Measurements from ENCODE around the gene TACC2. TPM values are rescaled to one million over a fixed set of nuclear protein-coding genes. Genes with fewer than 3 reads are reported as not detected.

TACC2 gene
- total RNA-seq, 1 experiment from 2014 or later, result 8.8 TPM

DNA sequence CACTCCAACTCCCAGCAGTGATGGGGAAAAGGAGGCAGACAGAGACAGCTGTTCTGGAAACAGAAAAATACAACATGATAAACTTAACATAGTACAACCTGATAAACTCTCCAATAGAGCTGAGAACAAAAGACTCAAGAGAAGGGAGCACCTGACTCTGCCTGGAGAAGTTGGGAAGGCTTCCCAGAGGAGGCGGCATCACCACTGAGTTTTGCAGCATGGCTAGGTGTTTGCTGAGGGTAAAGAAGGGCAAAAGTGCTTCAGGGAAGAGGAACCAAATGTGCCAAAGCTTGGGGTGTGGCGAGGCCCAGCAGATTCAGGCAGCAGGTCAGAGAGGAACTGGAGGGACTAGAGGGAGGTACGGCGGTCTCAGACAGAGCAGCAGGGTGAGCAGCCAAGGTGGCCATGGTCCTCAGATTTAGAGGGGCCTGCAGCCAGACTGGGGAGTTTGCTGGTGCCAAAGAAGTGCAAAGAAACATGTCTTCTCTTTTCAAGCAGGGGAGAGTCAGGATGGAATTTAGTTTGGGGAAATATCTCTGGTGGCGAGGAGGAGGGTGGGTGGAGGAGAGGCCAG lies 162.2 kb downstream of the TACC2 start:
- Histone ChIP-seq H3K36me3 (replicated peaks; ENCODE audit: control insufficient read depth, insufficient read depth, low read length) (no peaks in the 10 kb centered on the region), H3K4me3 (ENCODE audit: insufficient read depth, low read depth, low read length) (no peak overlapping the region), H3K27me3 (ENCODE audit: control insufficient read depth, insufficient read depth, low read length) (no peaks in the 10 kb centered on the region)
- no peak for DNase-seq

DNA sequence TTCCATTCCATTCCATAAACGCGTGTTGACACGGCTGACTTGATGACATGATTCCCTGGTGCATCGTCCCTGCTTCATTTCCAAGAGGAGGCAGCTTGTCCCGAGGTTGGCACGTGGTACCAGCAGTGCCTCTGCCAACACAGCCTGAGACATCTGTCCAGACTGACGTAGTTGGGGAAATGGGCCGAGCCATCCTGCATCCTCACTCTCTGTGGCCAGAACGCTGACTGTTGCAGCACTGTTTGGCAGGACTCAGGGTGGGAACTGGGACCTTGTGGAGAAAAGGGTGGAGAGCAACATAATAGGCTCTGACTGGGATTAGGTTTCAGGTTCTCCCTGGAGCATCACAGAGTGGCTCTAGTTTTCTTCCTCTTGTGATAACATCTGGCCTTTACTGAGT lies 163.6 kb downstream of the TACC2 start:
- Histone ChIP-seq H3K4me3 (ENCODE audit: insufficient read depth, low read depth, low read length) (no peak overlapping the region), H3K27me3 (ENCODE audit: control insufficient read depth, insufficient read depth, low read length) (no peaks in the 10 kb centered on the region), H3K36me3 (replicated peaks; ENCODE audit: control insufficient read depth, insufficient read depth, low read length) (no peaks in the 10 kb centered on the region)
- peak; percentile 50 for DNase-seq

DNA sequence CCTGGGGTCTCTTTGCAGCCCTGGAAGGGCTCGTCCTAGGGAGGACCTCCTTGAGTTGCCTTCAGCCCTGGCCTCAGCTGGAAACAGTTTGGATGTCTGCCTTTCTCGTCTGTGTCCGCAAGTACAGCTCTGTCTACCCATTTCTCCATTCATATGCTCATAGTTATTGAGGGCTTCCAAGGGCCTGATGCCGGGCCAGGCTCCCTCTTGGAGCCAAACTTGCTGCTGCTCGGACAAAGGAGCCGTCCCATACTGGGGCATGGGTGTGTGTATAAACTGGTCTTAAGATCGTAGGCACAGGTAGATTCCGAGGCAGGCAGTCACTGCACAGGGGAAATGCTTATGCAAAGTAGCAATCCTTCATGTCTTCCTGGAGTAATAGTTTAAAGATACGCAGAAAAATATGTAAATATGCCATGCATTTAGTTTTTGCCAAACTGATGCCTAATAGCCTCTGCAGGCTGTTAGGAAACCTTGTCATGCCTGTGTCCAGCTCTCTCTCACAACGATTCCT lies 165.1 kb downstream of the TACC2 start:
- no peak overlapping the region for H3K4me3 ChIP-seq (ENCODE audit: insufficient read depth, low read depth, low read length)
- no peak for DNase-seq
- H3K27me3 ChIP-seq (ENCODE audit: control insufficient read depth, insufficient read depth, low read length), result no peaks in the 10 kb centered on the region
- H3K36me3 ChIP-seq (replicated peaks; ENCODE audit: control insufficient read depth, insufficient read depth, low read length), result no peaks in the 10 kb centered on the region

DNA sequence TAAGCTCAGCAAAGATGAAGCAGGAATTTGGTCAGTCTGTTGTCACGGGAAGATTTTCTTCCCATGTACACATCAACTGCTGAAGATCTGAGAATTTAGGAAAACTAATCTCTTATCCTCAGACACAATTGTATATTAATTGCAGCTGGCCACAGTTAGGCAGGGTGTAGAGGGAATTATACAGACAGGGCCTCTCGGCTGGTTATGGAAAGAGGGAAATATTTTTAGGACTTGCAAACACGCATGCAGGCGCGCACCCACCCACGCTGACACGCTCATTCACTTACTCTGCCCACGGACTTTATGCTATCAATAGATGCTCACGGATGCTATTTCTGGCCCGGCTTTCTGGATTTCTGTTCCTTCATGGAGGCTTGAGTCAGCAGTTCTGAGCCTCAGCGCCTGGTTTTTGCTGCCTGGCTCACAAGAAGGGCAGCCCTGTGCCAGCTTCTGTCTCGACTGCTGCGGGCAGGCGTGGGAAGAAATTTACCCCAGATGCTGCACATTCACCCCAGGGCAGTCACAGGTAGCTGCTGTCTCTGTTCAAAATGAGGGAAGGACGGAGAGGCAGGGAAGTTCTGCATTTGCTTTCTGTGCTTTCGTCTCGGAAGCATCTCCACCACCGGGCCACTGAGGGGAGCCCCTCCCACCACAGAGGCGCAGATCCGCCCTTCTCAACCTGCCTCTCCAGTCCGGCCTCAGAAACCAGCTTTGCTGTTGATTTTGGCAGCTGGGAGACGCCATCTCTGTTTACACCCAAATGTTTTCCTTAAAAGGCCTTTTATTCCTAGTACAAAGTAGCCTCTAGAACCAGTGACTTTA lies 165.8 kb downstream of the TACC2 start:
- H3K36me3 ChIP-seq (replicated peaks; ENCODE audit: control insufficient read depth, insufficient read depth, low read length), result no peaks in the 10 kb centered on the region
- DNase-seq, result peak; percentile 86
- no peak overlapping the region for H3K4me3 ChIP-seq (ENCODE audit: insufficient read depth, low read depth, low read length)

DNA sequence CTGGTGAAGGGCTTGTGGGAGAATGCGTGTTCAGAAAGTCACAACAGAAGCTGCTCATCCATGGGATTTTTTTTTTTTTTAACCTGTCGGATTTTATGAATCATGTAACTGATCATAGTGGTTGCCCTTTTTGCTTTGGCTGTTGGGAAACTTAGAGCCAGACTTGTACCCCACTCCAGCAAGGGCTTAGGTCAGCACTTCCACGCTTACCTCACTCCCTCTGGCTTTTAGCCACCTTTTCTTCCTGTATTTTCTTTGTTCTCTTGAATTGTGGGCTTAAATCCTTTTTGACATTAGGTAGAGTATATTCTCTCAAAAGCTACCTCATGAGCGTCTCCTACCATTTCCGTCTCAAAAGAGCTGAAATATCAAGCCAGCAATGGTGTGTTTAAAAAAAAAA lies 168.5 kb downstream of the TACC2 start:
- Histone ChIP-seq H3K27me3 (ENCODE audit: control insufficient read depth, insufficient read depth, low read length) (no peaks in the 10 kb centered on the region), H3K36me3 (replicated peaks; ENCODE audit: control insufficient read depth, insufficient read depth, low read length) (no peaks in the 10 kb centered on the region), H3K4me3 (ENCODE audit: insufficient read depth, low read depth, low read length) (no peak overlapping the region)
- no peak for DNase-seq

More for the DNA sequence above, 165.8 kb downstream of the TACC2 start:
- H3K27me3 ChIP-seq (ENCODE audit: control insufficient read depth, insufficient read depth, low read length), result no peaks in the 10 kb centered on the region

DNA sequence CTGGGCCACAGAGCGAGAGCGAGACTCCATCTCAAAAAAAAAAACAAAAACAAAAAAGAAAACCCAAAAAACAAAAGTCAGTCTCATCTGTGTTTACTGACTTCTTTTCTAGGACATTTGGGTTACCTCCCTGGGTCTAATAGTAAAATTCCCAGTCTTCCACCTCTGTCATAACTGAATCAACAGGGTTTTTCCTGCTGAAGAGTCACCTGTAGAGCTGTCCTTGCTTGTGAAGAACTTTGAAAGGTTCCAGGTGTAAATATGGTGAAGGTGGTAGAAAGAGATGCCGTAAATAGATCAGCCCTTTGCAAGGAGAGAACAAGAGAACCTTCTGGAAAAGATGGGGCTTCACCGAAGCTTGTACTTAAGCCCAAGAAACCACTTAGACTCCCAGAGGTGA lies 169.4 kb downstream of the TACC2 start:
- Histone ChIP-seq H3K36me3 (replicated peaks; ENCODE audit: control insufficient read depth, insufficient read depth, low read length) (no peaks in the 10 kb centered on the region), H3K27me3 (ENCODE audit: control insufficient read depth, insufficient read depth, low read length) (no peaks in the 10 kb centered on the region), H3K4me3 (ENCODE audit: insufficient read depth, low read depth, low read length) (no peak overlapping the region)
- no peak for DNase-seq

DNA sequence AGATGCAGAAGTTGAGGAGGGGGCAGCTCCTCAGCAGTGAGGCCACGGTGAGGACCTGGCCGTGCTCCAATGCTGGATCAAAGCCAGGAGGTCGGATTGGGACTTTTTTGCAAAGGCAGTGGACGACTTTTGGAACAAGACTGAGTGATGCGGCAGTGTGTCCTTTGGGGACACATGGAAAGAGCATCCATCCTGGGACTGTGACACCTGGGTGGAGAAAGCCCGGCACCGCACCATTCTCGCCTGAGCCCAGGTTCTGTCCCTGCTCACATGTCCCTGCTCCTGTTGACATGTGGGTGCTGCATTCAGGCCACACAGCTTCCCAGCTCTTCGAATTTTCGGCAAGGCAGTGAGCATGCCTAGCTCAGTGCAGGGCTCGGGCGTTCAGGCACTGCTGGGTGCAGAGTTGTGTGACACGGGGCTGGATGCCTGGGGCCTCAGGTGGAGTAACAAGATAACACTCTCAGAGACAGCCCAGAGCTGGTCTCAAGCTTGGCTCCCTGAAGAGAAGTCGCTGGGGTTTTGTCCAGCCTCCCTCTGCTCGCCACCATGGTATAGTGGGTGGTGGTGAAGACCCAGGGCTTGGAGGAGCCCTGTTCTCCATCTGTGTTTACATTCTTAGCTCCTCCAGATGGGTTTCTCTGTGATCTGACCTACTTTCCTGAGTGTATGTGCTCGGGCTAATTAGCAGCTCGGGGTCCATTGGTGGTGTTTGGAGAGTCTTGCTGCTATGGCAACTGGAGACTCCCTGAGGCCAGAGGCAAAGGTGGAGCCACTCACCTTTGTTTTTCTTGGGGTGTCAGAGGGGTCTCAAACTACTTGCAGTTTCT lies 170.4 kb downstream of the TACC2 start:
- peaks cover under 1% of the 10 kb centered on the region; the same call in 1 of the 2 replicates for H3K27me3 ChIP-seq (ENCODE audit: control insufficient read depth, insufficient read depth, low read length)
- no peak for DNase-seq
- H3K36me3 ChIP-seq (replicated peaks; ENCODE audit: control insufficient read depth, insufficient read depth, low read length), result no peaks in the 10 kb centered on the region
- H3K4me3 ChIP-seq (ENCODE audit: insufficient read depth, low read depth, low read length), result no peak overlapping the region

DNA sequence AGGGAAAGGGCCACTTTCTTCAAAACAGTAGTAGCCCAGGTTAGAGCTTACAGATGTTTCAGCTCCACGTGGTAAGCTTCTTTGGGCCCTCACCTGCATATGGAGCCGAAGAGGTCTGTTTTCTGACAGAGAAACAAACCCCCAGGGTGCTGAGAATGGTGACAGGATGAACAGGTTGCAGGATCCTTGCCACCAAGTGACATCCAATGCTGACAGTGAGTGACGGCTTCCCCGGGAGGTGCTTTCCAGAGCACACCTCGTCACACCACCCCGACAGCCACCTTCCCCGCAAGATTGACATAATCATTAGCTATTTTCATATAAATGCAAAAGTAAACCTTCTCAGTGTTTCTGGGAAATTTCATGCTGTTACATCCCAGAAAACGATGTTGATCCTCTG lies 172.8 kb downstream of the TACC2 start:
- peaks cover 2% of the 10 kb centered on the region; the same call in 1 of the 2 replicates for H3K27me3 ChIP-seq (ENCODE audit: control insufficient read depth, insufficient read depth, low read length)
- no peak for DNase-seq
- H3K4me3 ChIP-seq (ENCODE audit: insufficient read depth, low read depth, low read length), result no peak overlapping the region
- no peaks in the 10 kb centered on the region for H3K36me3 ChIP-seq (replicated peaks; ENCODE audit: control insufficient read depth, insufficient read depth, low read length)

DNA sequence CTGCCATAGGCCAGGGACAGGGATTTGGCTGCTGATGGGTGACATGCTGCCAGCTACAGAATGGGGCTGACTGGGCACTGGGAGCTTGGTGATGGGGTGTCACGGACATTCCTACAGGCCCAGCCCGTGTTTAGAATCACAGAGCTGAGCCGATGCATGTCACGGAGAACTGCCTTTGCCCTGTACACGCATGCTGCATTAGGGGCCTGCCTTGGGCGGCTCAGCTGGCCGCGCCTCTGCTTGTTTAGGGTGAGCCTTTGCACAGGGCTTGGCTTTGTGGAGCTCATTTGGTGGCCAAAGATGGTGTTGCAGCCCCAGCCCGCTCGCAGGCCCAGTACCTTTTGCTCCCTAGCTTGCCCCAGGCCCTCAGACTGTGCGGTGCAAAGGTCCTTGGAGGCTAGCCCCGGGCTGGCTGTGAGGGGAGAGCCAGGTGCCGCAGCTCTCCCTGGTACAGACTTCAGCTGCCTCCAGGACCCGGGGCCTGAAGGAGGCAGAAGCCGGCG lies 173.8 kb downstream of the TACC2 start:
- no peak for DNase-seq
- H3K36me3 ChIP-seq (replicated peaks; ENCODE audit: control insufficient read depth, insufficient read depth, low read length), result no peaks in the 10 kb centered on the region
- H3K4me3 ChIP-seq (ENCODE audit: insufficient read depth, low read depth, low read length), result peak overlapping the region; percentile 72
- peaks cover 2% of the 10 kb centered on the region; the same call in 1 of the 2 replicates for H3K27me3 ChIP-seq (ENCODE audit: control insufficient read depth, insufficient read depth, low read length)

DNA sequence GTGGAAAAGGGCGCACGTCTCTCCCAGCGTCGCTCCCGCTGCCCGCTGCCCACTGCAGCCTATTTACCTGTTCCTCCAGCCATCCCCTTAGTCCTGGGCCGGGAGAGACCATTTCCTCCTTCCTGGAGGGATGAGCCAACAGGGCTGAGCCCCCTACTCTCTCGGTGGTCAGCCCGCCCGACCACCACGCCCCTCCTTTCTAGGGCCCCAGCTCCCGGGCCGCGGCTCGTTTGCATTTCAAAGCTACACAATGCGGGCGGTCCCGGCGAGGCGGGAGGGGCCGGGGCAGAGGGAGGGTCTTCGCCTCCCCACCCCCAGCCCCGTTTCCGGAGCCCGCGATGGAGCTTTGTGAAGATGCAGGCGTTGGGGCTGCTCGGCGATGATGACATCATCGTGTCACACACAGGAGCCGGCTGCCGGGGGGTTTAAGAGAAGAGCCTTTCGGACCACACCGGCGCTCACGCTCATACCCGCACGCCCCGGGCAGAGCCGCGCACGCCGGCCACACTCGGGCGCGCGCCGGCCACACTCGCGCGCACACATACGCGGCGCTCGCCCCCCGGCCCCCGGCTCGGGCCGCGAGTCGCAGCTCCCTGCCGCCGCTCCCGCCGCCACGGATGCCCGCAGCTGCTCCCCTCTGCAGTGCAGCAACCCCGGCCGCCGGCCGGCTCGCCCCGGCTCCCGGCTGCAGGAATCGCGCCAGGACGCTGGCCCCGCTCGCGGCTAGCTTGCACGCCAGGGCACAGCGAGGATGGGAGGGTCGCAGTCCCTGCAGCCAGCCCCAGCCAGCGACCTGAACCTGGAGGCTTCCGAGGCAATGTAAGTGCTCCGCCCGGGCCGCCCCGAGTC lies 174.4 kb downstream of the TACC2 start:
- H3K4me3 ChIP-seq (ENCODE audit: insufficient read depth, low read depth, low read length), result peak overlapping the region; percentile 72
- DNase-seq, result peak; percentile 96
- peaks cover 2% of the 10 kb centered on the region; the same call in 1 of the 2 replicates for H3K27me3 ChIP-seq (ENCODE audit: control insufficient read depth, insufficient read depth, low read length)
- H3K36me3 ChIP-seq (replicated peaks; ENCODE audit: control insufficient read depth, insufficient read depth, low read length), result no peaks in the 10 kb centered on the region

DNA sequence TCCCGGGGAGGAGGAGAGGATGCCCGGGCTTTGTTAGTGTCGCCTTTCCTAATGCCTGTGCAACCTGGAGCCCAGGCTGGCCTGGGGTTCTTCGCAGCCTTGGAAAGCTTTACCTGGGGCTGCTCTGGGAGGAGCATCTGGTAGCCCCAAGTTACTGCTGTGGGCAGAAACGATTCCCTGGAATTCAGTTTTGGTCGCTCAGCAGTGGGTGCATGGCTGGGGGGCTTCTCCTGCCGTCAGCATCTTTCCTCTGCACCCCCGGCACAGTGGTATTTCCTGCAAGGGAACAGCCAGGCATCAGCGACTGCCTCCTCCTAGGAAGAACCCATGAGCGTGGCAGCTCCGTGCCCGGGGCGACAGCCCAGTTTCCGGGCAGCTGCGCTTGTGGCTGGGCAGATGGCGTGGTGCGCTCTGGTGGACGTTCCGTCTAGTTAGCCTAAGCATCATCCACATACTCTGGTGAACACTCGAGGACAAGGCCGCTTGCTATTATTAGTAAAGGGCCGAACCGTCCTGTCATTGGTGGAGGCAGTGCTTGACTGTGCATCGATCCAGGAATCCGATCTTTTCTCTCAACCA lies 175.1 kb downstream of the TACC2 start:
- peak overlapping the region; percentile 72 for H3K4me3 ChIP-seq (ENCODE audit: insufficient read depth, low read depth, low read length)
- H3K36me3 ChIP-seq (replicated peaks; ENCODE audit: control insufficient read depth, insufficient read depth, low read length), result no peaks in the 10 kb centered on the region
- peaks cover 2% of the 10 kb centered on the region; the same call in 1 of the 2 replicates for H3K27me3 ChIP-seq (ENCODE audit: control insufficient read depth, insufficient read depth, low read length)
- DNase-seq, result no peak

DNA sequence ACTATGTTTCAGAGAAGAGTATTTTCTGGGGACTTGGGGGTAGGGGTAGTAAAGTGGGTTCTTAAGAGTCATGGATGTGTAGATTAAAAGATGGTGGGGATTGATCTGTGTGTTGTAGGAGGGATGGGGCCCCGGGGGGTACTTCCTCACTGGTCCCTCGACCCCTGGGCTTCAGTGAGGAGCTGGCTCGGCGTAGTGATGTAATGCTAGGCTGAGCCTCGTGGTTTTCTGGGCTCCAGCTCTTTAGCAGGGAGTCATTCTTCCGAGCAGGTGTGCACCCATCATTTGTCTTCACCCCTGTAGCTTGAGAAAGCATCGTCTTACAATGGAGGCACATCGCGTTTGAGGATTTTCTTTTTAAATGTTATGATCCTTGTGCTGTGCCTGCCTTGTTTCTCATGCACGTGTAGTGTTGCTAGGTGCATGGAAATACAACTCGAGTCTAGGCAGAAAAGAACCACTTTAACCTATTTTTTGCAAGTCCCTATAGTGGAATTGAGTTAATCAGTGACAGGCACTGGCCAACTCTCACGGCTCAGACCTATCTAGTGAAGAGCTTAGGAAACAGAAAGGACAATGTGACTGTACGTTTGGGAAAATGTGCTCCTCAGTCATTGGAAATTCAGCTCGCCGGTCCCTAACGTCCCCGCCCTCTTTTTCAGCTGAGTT lies 176.0 kb downstream of the TACC2 start:
- peak overlapping the region; percentile 72 for H3K4me3 ChIP-seq (ENCODE audit: insufficient read depth, low read depth, low read length)
- no peaks in the 10 kb centered on the region for H3K36me3 ChIP-seq (replicated peaks; ENCODE audit: control insufficient read depth, insufficient read depth, low read length)
- no peak for DNase-seq
- H3K27me3 ChIP-seq (ENCODE audit: control insufficient read depth, insufficient read depth, low read length), result peaks cover 2% of the 10 kb centered on the region; the same call in 1 of the 2 replicates
